Astrocyte (in vitro differentiated cells and primary cell): ENCODE results near the gene ARHGEF11.

Experiments used
- CTCF ChIP-seq: IDR thresholded peaks from 2 replicates; pipeline ENCODE4 v1.5.1; 2011; ENCODE audit warnings: low read depth, mild to moderate bottlenecking, inconsistent platforms, low read length, moderate library complexity; ENCODE audit not compliant: insufficient read depth
- EZH2 ChIP-seq: IDR thresholded peaks from 2 replicates; pipeline ENCODE4 v1.6.1; 2012; ENCODE audit warnings: mild to moderate bottlenecking, low read length, inconsistent platforms; ENCODE audit not compliant: insufficient read depth

GRCh38 chr1:156887734-156888133, 157.8 kb downstream of the ARHGEF11 start:
- TF ChIP-seq EZH2: no peak
- no peak for TF ChIP-seq CTCF
